PFSK-1 (cell line): Measurements from ENCODE around the gene INHBB.

Experiments
- POLR2AphosphoS5 ChIP-seq: IDR thresholded peaks from 2 replicates; pipeline ENCODE4 v1.6.1; 2012; ENCODE audit warnings: low read depth, mild to moderate bottlenecking, control low read depth, low read length, moderate library complexity
- SIN3A ChIP-seq: IDR thresholded peaks from 2 replicates; pipeline ENCODE4 v1.6.1; 2012; ENCODE audit warnings: mild to moderate bottlenecking, low read length, moderate library complexity, borderline replicate concordance; ENCODE audit not compliant: insufficient read depth

DNA sequence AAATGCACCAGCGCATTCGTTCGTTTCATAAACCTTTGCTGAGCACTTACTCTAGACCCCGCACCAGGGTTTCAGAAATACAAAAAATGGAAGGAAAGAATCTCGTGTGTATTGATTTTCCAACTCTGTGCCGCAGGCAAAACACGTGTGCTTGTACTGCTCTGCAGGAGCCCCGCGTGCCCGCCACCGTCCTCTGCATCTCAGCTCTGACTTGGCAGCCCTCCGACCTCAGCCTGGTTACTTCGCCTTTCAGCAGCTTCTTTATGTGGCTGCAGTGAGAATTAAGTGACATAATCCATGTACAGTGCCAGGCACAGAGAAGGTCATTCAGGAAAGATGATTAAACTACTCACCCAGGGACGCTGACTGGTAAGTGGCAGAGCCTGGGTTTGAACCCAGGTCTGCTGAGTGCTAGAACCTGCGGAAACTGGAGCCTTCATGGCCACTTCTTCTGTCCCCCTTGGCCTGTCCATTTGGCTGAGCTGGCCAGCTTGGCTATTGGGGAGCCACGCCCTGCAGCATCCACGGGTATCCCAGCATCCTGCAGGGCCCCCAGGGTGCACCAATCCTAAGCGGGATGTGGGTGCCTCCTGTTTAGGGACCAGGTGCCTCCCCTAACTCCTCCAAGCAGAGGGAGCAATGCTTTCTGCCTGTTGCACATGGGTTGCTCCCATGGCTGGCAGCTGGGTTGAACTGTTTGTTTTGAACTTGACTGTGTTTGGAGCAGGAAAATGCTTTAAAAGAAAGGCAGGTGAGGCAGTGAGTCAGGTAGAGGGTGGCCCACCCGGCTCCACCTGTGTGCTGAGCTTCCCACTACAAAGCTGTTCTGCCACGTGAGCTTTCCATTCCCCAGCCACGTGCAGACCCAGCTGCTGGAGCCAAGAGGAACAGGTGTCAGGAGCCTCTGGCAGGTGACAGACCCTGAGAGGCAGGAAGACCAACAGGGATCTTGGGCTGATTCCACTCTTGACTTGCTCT, 34.3 kb downstream of the INHBB start:
- TF ChIP-seq SIN3A (no peak), POLR2AphosphoS5 (no peak)
